Stimulated activated CD8-positive, alpha-beta memory T cell treated with anti-CD3 and anti-CD28 coated beads, Interleukin-7, amount 100 ng/mL, for 1 hour (primary cell): Measurements from ENCODE around the gene BTBD18.
"Not testable (repeated sequence)": the region's sequence is repeated elsewhere in the genome, so short reads cannot be mapped to it uniquely, and the experiment has no call there.

Source experiments
- DNase-seq, 2 donors: peaks; one replicate each; pipeline ENCODE4 v3.0.0-alpha.2; 2020; ENCODE audit warnings: low read depth in 2 of 2

BTBD18 gene

DNA sequence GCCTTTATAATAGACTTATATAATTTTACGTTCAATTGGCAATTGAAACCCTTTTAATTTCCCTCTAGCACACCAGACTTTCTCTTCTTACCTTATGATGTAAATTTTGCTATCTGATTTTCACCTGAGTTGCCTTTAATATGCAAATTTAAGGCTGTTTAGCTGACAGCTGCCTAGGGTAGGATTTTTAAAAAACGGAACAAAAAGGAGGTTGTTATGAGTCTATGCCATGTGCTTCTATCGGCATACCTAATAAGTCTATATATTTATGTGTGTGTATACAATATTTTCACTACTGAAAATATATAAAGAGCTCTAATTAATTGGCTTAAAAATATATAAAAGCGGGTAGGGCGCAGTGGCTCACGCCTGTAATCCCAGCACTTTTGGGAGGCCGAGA, 22.1 kb downstream of the BTBD18 start:
- no peak for DNase-seq

DNA sequence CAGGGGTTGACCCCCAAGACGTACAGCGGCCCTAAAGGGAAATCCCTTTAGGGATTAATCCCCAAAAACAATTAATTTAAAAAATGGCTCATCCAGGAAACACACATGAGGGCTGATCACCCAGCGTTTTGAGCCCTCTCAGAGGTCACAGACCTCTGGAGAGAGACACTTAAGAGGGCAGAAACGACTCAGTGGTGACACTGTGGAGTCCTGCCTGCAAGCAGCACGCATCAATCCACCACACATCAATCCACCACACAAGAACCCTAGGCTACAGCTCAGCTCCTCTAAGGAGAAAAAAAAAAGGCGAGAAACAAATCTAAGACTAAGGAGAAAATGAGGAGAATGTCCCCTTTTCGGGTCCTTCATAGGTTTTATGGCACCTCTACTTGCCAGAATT, 22.8 kb downstream of the BTBD18 start:
- no peak for DNase-seq

DNA sequence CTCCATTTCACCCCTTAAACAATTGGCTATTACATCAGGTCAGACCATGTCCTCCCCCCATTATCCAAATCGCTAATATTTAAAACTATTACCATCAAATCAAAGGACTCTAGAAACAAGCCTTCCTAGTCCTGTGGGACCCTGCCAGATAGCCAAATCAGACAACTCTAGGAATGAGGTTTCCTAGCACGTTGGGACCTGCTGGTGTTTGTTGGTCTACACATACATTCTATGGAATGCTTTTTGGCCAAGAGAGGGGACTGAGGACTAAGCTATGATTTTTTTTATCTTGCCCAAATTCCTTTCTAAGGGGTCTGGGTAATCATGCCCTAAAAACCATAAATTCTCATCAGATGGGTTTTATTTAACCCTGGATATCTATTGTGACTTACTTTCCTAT, 24.4 kb downstream of the BTBD18 start:
- no peak for DNase-seq

DNA sequence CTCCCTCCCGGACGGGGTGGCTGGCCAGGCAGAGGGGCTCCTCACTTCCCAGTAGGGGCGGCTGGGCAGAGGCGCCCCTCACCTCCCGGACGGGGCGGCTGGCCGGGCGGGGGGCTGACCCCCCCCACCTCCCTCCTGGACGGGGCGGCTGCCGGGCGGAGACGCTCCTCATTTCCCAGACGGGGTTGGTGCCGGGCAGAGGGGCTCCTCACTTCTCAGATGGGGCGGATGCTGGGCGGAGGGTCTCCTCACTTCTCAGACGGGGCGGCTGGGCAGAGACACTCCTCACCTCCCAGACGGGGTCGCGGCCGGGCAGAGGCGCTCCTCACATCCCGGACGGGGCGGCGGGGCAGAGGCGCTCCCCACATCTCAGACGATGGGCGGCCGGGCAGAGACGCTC, 34.9 kb downstream of the BTBD18 start:
- DNase-seq = not testable (repeated sequence)

GRCh38 chr11:57713835-57714234, 37.8 kb downstream of the BTBD18 start:
- DNase-seq = no peak

DNA sequence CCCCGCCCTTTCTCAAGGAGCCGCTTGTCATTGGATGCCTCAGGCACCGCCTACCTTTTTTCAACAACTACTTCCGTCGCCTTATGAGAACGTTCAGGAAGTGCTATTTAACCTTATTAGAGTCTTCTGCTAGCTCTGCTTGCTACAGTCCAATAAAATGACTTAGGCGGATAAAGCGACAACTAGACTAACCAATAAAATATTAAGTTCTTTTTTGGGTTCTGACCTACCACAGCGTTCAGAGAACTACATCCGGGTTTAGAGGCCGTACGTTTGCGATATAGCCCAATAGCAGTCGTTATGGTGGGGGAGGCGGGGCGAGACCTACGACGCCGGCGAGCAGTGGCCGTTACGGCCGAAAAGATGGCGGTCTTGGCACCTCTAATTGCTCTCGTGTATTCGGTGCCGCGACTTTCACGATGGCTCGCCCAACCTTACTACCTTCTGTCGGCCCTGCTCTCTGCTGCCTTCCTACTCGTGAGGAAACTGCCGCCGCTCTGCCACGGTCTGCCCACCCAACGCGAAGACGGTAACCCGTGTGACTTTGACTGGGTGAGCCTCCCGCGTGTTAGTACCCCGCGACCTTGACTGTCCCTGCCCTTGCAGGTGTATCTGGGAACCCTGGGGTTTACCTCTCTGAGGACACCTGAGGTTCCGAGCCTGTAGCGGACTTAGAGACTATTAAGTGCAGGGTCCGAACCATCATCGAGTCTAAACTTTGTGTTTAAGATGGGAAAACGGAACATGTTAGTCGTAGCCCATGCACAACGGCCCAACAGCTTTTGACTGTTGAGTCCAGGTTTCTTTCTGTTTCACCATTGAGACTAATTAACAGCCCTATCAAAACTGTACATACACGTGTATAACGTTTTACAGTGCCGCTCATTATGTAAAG, 39.1 kb downstream of the BTBD18 start, which contains the start of gene TMX2:
TSS of gene TMX2 (plus strand) at position 338 of the 895 bp plus-strand sequence. CDS start at position 364, 26 bp downstream.
- DNase-seq = peak; percentile 73 to 77

DNA sequence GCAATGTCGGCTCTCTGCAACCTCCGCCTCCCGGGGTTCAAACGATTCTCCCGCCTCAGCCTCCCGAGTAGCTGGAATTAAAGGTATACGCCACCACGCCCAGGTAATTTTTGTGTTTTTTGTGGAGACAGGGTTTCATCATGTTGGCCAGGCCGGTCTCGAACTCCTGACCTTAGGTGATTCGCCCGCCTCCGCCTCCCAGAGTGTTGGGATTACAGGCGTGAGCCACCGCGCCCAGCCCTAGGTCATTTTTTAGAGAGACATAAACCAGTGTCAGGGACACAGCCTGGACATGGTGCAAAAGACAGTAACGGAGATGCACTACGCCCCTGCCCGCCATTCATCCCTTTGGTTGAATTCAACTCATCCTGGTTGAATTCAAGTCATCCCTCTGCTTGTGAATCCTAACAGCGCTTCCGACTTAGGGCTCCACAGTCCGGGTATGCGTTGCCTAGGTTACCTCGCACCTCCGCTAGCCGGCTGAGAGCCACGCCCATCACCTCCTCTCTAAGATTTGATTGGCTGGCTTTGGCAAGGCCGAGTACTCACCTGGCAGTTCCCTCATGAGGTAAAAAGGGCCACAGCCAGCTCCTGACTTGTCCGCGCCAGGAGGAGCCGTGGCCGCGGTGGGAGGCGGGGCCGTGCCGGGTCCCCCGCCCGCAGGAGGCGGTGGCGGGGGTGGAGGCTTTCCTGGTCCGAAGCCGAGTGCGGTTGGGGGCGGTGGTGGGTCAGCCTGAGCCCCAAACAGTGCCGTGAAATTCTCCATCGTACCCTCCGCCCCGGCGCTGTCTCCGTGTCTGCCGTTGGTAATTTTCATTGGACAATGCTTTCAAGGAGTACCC, 40.0 kb downstream of the BTBD18 start, which contains the start of gene MED19:
TSS of gene MED19 (minus strand) at position 802 of the 842 bp plus-strand sequence. CDS start at position 766, 36 bp downstream.
- DNase-seq = peak; percentile 51 to 56

- no peak for DNase-seq
Observed at GRCh38 chr11:57709802-57710367, 41.7 kb downstream of the BTBD18 start.

- DNase-seq = not testable (repeated sequence)
Observed at GRCh38 chr11:57705432-57705831, 46.2 kb downstream of the BTBD18 start.

- DNase-seq = no peak
Observed at GRCh38 chr11:57704932-57705331, 46.7 kb downstream of the BTBD18 start.

GRCh38 chr11:57703341-57703740, 48.3 kb downstream of the BTBD18 start:
- no peak for DNase-seq

DNA sequence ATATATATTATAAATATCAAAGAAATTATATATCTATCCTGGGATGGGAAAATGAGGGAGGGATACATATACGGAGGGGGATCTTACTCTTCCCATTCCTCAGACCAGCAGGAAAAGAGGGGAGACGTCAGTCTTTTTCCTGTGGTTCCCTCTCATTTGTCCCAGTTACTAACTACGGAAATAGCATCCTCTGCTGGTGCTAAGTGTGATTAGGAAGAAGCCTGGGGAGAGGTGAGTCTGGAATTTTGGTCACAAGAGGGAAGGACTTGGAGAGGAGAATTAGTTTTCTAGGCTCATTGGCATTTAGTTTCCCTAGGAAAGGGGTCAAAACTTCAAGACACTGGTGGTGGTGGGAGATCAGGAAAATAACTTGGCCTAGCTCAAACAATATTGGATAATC, 51.2 kb downstream of the BTBD18 start:
- DNase-seq = no peak

DNA sequence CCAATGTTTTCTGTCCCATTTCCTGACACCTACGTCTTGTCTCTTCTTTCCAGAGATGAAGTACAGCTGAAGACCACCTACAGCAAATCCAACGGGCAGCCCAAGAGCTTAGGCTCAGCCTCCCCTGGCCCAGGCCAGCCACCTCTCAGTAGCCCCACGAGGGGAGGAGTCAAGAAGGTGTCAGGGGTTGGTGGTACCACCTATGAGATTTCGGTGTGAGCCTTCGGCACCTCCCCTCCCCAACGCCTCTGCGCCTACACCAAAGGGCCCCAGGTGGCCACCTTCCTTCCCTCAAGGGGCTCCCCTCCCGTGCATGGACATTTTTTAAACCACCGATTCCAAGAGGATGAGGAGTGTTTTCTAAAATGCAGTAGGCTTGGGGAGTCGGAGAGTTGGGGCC, 51.8 kb downstream of the BTBD18 start:
- no peak for DNase-seq

- DNase-seq = no peak
Observed at GRCh38 chr11:57698843-57699365, 52.7 kb downstream of the BTBD18 start.
